DOHH2 (cell line): ENCODE data around the gene ATP11A.

Source experiments
- H3F3A ChIP-seq: fragments of 200-600 bp; sonication (generic), shearing (Covaris generic); 2 replicates; pipeline ENCODE4 v1.6.0; 2016; ENCODE audit warnings: antibody characterized with exemption, mild to moderate bottlenecking; ENCODE audit not compliant: control insufficient read depth, insufficient read depth
- H3K27ac ChIP-seq: fragments of 200-600 bp; sonication (generic); 2 replicates; pipeline ENCODE4 v1.5.1; 2014; ENCODE audit warnings: low read depth, mild to moderate bottlenecking, low read length, moderate library complexity
- H3K27me3 ChIP-seq: fragments of 200-600 bp; sonication (generic); 2 replicates; pipeline ENCODE4 v1.6.1; 2014; ENCODE audit warnings: mild to moderate bottlenecking, low read length, mixed read lengths; ENCODE audit not compliant: control insufficient read depth
- H3K36me3 ChIP-seq: fragments of 200-600 bp; sonication (generic); 2 replicates; pipeline ENCODE4 v1.6.1; 2014; ENCODE audit warnings: mild to moderate bottlenecking, low read length, moderate library complexity, mixed read lengths; ENCODE audit not compliant: control insufficient read depth
- H3K4me1 ChIP-seq: fragments of 200-600 bp; sonication (generic); 2 replicates; pipeline ENCODE4 v1.6.1; 2014; ENCODE audit warnings: mild to moderate bottlenecking, low read length, mixed read lengths; ENCODE audit not compliant: control insufficient read depth
- H3K4me2 ChIP-seq: fragments of 200-600 bp; sonication (generic); 2 replicates; pipeline ENCODE4 v1.6.0; 2014; ENCODE audit warnings: mild to moderate bottlenecking, low read length, moderate library complexity
- H3K4me3 ChIP-seq: fragments of 200-600 bp; sonication (generic); 2 replicates; pipeline ENCODE4 v1.5.1; 2014; ENCODE audit warnings: mild to moderate bottlenecking, low read length, mixed read lengths
- H3K79me2 ChIP-seq: fragments of 200-600 bp; sonication (generic); 2 replicates; pipeline ENCODE4 v1.6.1; 2014; ENCODE audit warnings: mild to moderate bottlenecking, low read length, mixed read lengths; ENCODE audit not compliant: control insufficient read depth
- H3K9me2 ChIP-seq: fragments of 200-600 bp; sonication (generic); replicated peaks from 2 replicates; pipeline ENCODE4 v1.6.1; 2014; ENCODE audit warnings: mild to moderate bottlenecking, low read length, mixed read lengths; ENCODE audit not compliant: control insufficient read depth
- H3K9me3 ChIP-seq: fragments of 200-600 bp; sonication (generic); 2 replicates; pipeline ENCODE4 v1.6.1; 2014; ENCODE audit warnings: antibody characterized with exemption, low read length, mixed read lengths; ENCODE audit not compliant: control insufficient read depth, insufficient read depth
- H4K20me1 ChIP-seq: fragments of 200-600 bp; sonication (generic); 2 replicates; pipeline ENCODE4 v1.6.0; 2014; ENCODE audit warnings: low read depth, mild to moderate bottlenecking, antibody characterized with exemption, low read length, moderate library complexity; ENCODE audit not compliant: control insufficient read depth, insufficient read depth
- EZH2phosphoT487 ChIP-seq: fragments of 200-600 bp; sonication (generic); IDR thresholded peaks from 2 replicates; pipeline ENCODE4 v1.6.1; 2017; ENCODE audit warnings: borderline replicate concordance, mild to moderate bottlenecking, antibody characterized with exemption, low read length, moderate library complexity, mixed read lengths
- TF ChIP-seq, protein P1 (sequence below): fragments of 200-600 bp; sonication (generic); IDR thresholded peaks from one replicate; pipeline ENCODE4 v1.5.1; 2014; ENCODE audit warnings: antibody characterized with exemption, mild to moderate bottlenecking, low read depth, low read length; ENCODE audit not compliant: poor library complexity, severe bottlenecking

ATP11A gene

DNA sequence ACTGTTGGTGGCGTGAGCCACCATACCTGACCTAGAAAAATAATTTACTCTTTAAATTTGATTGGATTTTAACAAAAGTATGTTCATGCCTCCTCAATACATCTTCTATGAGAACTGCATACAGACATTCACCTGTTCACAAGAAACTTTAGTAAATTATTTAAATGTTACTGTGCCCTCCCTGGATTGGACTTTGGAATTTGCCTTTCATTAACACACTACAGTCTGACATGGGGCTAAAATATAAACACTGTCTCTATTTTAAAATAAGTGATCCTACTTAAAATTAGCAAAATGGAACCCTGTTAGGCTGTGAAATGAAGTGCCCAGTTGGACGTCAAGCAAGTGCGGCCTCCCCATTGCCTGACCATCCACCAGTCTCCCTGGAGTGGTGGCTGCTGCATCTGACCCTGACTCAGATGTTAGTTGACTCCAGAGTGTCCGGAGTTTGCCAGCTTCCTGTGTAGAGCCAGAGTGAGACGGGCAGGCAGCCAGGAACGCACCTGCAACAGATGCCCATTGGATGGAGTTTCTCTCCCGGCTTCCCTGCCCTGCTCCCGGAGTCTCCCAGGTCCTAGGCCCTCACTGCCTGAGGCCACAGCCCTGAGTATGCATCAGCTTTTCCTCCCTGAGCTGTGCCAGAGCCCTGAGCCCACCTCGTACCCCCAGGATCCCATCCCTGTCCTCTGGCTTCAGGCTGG is 45.9 kb upstream of the ATP11A start:
- Histone ChIP-seq H3K36me3 (no peaks in the 10 kb centered on the region), H3K4me3 (no peak overlapping the region), H3F3A (no peaks in the 10 kb centered on the region), H4K20me1 (no peaks in the 10 kb centered on the region), H3K4me1 (peaks cover 10% of the 10 kb centered on the region; the same call in 1 of the 2 replicates), H3K9me2 (no peaks in the 10 kb centered on the region), H3K27me3 (peaks cover 14% of the 10 kb centered on the region), H3K27ac (no peak overlapping the region), H3K79me2 (no peaks in the 10 kb centered on the region), H3K9me3 (no peaks in the 10 kb centered on the region), H3K4me2 (no peak overlapping the region)
- TF ChIP-seq, protein P1, sequence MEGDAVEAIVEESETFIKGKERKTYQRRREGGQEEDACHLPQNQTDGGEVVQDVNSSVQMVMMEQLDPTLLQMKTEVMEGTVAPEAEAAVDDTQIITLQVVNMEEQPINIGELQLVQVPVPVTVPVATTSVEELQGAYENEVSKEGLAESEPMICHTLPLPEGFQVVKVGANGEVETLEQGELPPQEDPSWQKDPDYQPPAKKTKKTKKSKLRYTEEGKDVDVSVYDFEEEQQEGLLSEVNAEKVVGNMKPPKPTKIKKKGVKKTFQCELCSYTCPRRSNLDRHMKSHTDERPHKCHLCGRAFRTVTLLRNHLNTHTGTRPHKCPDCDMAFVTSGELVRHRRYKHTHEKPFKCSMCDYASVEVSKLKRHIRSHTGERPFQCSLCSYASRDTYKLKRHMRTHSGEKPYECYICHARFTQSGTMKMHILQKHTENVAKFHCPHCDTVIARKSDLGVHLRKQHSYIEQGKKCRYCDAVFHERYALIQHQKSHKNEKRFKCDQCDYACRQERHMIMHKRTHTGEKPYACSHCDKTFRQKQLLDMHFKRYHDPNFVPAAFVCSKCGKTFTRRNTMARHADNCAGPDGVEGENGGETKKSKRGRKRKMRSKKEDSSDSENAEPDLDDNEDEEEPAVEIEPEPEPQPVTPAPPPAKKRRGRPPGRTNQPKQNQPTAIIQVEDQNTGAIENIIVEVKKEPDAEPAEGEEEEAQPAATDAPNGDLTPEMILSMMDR, result no peak
- no peak for TF ChIP-seq EZH2phosphoT487

DNA sequence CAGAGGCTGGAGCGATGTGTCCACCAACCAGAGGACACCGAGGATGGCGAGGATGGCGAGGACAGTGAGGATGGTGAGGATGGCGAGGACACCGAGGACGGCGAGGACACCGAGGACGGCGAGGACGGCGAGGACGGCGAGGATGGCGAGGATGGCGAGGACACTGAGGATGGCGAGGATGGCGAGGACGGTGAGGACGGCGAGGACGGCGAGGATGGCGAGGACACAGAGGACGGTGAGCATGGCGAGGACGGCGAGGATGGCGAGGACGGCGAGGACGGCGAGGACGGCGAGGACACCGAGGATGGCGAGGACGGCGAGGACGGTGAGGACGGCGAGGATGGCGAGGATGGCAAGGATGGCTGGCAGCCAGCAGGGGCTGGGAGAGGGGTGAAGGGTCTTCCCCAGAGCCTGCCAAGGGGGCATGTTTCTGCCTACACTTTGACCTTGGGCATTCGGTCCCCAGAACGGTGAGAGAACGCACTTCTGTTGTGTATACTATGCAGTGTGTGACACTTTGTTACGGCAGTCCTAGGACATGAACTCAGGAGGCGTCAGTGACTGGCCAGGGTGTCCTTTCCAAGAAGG is 44.4 kb upstream of the ATP11A start:
- Histone ChIP-seq H3K27ac (no peak overlapping the region), H3K4me2 (no peak overlapping the region), H3K4me3 (no peak overlapping the region), H3F3A (no peaks in the 10 kb centered on the region), H3K36me3 (no peaks in the 10 kb centered on the region), H3K4me1 (peaks cover 10% of the 10 kb centered on the region; the same call in 1 of the 2 replicates), H4K20me1 (no peaks in the 10 kb centered on the region), H3K27me3 (peaks cover 2% of the 10 kb centered on the region; the same call in 1 of the 2 replicates), H3K79me2 (no peaks in the 10 kb centered on the region), H3K9me3 (no peaks in the 10 kb centered on the region), H3K9me2 (no peaks in the 10 kb centered on the region)
- TF ChIP-seq, protein P1, result no peak
- TF ChIP-seq EZH2phosphoT487, result no peak

DNA sequence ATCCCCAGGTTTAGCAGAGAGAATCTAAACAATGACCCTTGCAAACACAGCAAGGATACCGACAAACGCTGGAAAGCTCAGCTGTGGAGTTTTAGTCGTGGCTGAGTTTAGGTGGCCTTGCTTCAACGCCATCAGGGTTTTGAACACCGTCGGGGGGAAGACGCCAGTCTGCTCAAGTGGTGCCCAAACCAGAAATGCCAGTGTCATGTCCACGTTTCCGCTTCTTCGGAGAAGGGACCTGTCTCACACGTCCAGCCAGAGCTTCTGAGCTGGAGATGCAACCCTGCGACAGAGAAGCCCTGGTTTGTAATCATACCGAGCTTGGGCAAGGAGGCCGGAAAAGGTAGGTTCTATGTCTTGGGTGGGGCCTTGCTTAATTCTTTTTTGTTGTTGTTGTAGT is 42.6 kb upstream of the ATP11A start:
- Histone ChIP-seq H4K20me1 (no peaks in the 10 kb centered on the region), H3K4me3 (no peak overlapping the region), H3K27me3 (peaks cover 7% of the 10 kb centered on the region; the same call in 1 of the 2 replicates), H3K79me2 (no peaks in the 10 kb centered on the region), H3K9me3 (no peaks in the 10 kb centered on the region), H3K9me2 (no peaks in the 10 kb centered on the region), H3F3A (no peaks in the 10 kb centered on the region), H3K27ac (no peak overlapping the region), H3K4me1 (no peaks in the 10 kb centered on the region), H3K36me3 (no peaks in the 10 kb centered on the region), H3K4me2 (no peak overlapping the region)
- TF ChIP-seq, protein P1, result no peak
- no peak for TF ChIP-seq EZH2phosphoT487
